Right forelimb (tissue), 1 donor: Measurements from ENCODE around the gene CCDC181.
"Not testable (repeated sequence)": the region's sequence is repeated elsewhere in the genome, so short reads cannot be mapped to it uniquely, and the experiment has no call there.

ENCODE experiments used
- DNase-seq: peaks from one replicate; pipeline ENCODE4 v3.0.0-alpha.2; 2018

The CCDC181 gene

GRCh38 chr1:169427081-169427641 is at the start of gene CCDC181:
CCDC181 (minus strand) TSS chr1:169427474; CDS start chr1:169424927, 2,547 bp downstream.
- peak; percentile 85 for DNase-seq

- no peak for DNase-seq
Measured at GRCh38 chr1:169475806-169476387, 48.6 kb upstream of the CCDC181 start.

DNA sequence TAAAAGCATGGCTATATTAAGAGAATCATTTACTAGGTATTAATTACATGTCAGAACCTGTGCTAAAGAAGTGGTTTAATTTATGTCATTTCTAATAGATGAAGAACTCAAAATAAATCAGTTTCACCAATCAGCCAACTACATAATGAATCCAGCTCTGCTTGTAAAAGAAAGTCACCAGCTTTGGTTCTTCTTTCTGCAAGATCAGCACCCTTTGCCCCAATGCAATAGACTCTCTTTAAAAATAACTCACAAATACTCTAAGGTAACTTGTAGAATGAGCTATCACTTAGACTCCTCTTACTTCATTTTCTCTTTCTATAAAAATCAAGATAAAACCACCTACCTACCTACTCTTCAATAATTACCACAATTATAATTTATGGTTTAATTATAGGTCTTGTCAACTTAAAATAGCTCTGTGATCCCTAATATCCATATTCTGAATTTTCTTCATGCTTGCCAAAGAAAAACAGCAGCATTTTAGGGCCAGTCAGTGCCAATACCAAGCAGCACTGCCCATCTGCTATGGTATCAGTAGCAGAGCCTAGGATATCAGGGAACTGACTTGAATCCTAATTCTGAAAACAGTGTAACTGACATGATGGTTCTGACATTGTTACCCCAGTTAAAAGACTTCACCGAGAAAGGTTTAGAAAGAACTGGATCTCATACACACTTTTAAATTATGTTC is 47.2 kb upstream of the CCDC181 start:
- DNase-seq = no peak

DNA sequence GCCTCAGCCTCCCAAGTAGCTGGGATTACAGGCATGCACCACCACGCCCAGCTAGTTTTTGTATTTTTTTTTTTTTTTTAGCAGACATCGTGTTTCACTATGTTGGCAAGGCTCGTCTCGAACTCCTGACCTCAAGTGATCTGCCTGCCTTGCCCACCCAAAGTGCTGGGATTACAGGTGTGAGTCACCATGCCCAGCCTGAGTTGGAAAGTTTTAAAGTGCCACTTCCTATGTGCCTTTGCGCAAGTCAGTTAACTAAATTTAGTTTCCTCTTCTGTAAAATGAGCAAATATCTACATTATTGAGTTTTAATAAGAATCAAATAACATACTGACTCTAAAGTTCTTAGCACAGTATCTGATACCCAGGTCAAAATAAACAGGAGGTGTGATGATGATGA is 46.1 kb upstream of the CCDC181 start:
- no peak for DNase-seq

- no peak for DNase-seq
Measured at GRCh38 chr1:169472738-169473137, 45.5 kb upstream of the CCDC181 start.

DNA sequence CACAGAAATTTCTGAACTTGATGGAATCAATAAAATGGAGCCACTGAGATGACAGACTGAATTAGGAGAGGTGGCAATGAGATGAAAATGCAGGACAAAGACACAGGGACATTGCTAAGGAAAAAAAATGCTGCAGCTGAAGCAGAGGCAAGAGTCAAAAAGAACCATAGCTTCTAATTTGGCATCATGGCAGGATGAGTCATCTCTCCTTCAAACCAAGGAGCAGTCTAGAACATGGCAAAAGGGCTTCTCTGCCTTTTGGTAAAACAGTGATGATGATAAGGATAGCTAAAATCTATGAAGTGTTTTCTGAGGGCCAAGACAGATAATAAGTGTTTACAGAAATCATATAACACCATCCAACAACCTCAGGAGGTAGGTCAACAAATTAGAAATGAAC is 41.7 kb upstream of the CCDC181 start:
- DNase-seq = no peak

DNA sequence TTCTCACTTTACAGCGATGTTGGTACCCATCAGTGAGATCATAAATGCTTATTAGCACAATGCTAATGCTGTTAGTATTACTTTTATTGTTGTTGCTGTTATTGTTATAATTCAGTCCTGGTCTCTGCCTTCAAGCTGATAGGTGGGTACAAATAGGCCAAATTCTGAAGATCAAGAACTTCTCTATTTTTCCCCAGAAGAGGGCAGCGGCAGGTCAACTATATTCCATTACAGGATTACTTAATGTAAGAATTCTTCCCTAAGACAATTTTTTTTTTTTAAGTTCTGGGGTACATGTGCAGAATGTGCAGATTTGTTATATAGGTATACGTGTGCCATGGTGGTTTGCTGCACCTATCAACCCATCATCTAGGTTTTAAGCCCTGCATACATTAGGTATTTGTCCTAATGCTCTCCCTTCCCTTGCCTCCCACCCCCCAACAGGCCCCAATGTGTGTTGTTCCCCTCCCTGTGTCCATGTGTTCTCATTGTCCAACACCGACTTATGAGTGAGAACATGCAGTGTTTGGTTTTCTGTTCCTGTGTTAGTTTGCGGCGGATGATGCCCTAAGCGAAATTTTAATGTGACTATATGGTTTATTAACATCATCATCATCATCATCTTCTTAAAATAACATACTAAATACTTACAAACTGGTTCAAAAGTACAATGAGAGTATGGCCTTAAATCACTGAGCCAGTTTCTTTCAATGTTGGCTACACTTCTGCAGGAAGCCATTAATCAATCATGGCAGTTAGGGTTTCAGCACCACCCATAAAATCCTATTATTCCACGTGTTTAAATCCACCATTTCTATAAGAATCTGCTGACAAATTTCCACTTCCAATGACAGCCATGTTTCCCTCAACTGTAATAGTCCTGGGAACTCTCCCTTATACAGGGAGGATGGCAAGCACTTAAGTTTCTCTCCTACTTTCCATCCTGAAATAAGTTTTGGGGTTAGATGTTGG is 39.3 kb upstream of the CCDC181 start:
- DNase-seq = no peak

DNA sequence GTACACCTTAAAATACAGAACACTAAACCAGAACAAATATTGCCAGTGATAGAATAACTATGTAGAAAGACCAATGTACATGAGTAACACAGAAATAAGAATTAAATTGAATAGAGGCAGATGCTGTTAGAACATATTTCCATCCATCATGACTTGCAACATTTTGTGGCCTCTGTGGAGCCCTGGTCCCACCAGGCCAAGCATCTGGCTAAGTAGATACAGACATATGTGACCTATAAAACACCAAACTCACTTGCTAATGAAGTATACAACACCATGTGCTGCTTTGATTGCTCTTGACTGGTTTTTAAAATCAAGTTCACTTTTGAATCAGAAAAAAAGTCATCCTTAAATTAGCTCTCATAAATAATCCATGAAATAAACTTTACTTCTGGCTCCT is 38.0 kb upstream of the CCDC181 start:
- DNase-seq = no peak

DNA sequence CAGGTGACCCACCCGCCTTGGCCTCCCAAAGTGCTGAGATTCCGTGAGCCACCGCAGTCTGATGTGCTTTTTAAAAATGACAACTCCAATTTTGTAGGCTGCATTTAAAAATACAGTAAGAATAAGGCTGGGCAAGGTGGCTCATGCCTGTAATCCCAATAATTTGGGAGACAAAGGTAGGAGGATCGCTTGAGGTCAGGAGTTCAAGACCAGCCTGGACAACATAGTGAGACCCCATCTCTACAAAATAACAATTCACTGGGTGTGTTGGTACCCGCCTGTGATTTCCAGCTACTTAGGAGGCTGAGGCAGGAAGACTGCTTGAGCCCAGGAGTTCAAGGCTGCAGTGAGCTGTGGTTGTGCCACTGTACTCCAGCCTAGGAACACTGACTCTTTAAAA is 35.1 kb upstream of the CCDC181 start:
- no peak for DNase-seq

DNA sequence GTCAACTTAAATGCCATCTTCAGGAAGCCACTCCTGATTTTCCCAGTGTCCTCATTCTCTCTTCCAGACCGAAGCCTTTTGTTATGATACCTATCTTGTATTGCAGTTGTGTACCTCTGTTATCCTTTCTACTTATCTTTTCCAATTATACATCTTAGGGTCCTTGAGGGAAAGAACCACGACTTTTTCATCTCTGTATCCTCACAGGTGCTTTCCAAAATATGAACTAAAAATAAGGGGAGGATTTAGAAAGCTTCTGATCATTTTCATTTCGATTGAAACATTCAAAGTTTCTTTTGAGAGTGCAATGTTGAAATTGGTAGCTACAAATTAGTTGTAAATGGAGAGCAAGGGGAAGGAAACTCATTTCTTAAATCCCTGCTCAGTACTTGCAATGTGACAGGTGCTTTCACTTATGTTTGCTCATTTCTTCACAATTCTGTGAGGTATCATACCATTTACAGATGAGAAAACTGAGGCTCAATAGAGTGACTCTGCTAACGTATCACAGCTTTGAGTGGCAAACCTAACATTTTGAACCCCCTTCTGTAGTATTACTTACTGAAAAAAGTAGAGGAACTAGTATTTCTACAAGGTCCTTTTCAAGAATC is 34.2 kb upstream of the CCDC181 start:
- no peak for DNase-seq

DNA sequence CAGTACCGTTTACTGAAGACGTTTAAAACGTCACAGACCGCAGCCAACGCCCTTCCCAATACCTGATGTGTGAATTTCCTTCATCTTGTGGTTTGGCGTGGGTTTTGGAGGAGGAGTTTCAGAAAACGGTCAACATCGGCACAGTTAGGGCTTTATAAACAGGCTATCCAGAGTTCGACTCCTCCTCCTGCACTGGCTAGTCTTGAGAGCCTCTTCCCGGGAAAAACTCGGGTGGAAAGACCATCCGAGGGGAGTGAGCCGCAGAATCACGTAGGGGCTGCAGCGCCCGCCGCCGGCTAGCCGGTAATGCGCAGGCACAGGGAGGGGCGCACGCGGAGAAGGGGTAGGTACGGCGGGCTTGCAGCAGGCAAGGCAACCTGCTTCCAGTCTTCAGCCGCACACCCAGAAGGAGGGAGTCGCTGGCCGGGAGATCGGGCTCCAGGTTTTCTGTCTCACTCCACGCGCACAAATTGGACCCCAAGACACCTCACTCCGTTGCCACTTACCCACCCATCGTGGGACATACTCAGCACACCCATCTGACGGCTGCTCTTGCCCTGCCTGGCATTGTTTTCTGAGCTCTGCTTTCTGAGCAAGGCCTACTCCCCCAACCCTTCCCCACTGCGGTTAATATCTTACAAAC is 33.0 kb upstream of the CCDC181 start:
- DNase-seq = peak; percentile 45

- no peak for DNase-seq
Measured at GRCh38 chr1:169457443-169457842, 30.2 kb upstream of the CCDC181 start.

DNA sequence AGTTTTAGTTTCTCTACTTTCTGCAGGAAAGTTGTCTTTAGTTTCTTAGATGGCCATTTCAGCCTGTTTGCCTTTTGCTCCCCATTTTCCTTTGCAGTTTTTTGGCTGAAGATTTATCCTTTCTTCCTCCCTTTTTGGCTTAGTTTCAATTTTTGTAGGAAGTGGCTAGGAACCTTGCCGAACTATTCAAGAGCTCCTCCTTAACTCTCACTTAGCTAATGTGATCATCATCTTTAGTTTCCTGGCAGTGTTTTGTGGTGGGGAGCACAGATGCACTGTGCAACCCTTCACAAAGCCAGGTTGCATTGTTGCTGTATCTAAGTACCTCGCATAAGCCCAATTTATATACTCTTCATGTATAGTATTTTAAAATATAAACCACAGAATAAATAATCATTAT is 28.8 kb upstream of the CCDC181 start:
- DNase-seq = no peak

GRCh38 chr1:169452921-169453320 is 25.6 kb upstream of the CCDC181 start:
- DNase-seq = no peak

DNA sequence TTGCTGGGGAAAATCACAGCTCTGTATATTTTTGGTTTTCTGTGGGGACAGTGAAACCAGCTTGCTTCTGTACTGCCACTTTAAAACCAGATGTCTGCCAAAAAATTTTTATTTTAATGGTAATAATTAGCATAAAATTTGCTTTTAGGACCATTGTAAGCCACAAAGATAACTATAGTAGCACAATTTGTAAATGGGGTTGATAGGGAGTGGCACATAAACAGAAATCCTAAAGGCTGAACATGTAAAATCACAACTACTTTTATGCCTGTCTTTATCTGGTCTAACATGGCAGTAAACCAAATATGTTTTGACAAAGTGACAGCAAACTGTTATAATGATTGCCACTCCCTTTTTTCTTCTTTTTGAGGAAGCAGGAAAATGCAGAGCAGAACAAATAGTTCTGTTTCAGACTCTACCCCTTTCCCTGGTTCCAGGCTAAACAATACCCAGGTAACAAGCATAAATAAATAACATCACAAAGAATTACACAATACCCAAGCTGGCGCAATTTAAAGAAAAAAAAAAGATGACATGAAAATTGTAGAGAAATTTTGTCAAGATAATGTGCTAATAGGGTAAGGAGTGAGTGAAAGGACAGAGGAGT is 24.0 kb upstream of the CCDC181 start:
- DNase-seq = no peak

DNA sequence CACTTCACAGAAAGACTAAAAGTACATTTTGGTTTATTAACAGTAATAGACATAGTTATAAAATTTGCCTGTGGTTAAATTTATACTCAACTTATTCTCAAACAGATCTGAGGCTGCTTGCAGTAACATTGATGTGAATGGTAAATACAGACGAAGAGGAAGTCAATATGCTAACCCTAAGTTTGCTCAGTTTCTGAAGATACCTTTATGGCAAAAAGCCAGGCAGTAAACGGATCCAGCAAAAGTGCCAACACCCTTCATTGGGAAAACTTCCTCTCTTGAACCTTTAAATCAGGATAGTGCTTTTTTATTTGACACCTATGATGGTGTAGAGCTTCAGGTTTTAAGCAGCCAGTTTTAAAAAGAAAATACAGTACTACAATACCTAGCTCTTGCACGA is 16.6 kb upstream of the CCDC181 start:
- no peak for DNase-seq

DNA sequence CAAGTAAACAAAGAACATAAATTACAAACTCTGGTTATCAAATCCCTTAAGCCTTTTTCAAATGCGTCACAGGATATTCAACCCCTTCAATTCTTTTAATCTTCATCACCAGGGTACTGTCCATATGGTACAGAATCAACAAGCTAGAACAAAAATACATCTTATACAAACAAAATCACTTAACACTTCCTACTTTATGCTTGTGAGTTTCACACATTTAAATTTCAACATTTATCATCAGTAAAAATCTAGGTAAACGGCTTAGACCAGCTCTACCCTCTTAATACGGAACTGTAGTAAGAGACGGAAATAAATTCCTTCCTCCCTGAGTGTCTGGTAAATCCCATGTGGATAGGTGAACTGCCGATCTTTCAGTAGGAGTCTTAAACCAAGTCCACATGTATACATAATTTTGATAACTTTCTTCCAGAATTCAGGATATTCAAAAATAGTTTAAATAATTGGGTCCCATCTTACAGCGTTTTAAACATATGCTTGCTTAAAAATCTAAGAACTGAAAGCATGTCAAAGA is 1.0 kb downstream of the CCDC181 start:
- DNase-seq = no peak

GRCh38 chr1:169421309-169421708 is 6.0 kb downstream of the CCDC181 start:
- no peak for DNase-seq

- no peak for DNase-seq
Measured at GRCh38 chr1:169414952-169415351, 12.3 kb downstream of the CCDC181 start.

GRCh38 chr1:169408340-169408739 is 18.9 kb downstream of the CCDC181 start:
- not testable (repeated sequence) for DNase-seq

GRCh38 chr1:169402578-169402977 is 24.7 kb downstream of the CCDC181 start:
- not testable (repeated sequence) for DNase-seq

DNA sequence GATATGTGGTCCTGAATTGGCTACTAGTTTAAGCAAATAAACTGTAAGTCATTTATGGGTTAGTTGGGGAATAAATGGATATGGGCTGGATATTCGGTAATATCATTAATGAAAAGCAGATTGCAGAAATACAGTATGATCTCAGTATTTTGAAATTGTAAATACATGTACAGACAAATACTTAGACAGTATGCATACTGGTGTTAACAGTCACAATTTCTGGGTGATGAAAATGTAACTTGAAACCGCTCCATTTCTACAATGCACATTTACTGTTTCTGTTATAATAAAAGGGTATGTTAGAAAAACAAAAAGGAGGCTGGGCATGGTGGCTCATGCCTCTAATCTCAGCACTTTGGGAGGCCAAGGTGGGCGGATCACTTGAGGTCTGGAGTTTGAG is 31.3 kb downstream of the CCDC181 start:
- no peak for DNase-seq
